Measurements from ENCODE around the gene PLA2G4E.

Gene PLA2G4E, protein sequence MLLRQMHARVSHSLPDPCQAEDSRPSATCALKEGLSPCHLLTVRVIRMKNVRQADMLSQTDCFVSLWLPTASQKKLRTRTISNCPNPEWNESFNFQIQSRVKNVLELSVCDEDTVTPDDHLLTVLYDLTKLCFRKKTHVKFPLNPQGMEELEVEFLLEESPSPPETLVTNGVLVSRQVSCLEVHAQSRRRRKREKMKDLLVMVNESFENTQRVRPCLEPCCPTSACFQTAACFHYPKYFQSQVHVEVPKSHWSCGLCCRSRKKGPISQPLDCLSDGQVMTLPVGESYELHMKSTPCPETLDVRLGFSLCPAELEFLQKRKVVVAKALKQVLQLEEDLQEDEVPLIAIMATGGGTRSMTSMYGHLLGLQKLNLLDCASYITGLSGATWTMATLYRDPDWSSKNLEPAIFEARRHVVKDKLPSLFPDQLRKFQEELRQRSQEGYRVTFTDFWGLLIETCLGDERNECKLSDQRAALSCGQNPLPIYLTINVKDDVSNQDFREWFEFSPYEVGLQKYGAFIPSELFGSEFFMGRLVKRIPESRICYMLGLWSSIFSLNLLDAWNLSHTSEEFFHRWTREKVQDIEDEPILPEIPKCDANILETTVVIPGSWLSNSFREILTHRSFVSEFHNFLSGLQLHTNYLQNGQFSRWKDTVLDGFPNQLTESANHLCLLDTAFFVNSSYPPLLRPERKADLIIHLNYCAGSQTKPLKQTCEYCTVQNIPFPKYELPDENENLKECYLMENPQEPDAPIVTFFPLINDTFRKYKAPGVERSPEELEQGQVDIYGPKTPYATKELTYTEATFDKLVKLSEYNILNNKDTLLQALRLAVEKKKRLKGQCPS

DNA sequence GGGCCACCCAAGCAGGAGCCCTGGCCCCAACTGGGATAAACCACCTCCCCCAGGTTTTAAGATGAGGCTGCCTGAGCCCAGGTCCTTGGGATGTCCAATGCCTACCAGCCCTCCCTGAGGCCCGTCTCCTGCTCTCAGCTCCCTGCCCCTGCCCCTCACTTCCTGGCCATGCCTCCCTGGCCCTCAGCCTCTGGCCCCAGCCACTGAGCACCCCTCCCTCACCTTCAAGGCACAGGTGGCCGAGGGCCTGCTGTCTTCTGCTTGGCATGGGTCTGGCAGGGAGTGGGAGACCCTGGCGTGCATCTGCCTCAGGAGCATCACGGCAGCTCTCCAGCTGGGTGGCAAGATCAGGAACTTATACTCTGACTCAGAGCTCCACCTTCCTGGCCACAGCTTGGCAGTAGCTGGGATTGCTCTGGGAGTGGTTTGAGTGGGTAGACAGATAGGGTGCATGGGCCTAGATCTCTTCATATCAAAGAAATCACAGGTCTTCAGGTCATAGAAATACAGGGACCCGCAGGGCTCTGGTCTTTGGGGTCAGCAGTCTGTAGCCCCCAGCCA lies at the start of gene PLA2G4E:
PLA2G4E (minus strand) TSS at position 330 of the 561 bp plus-strand sequence; CDS start at position 318, 12 bp downstream.
- no peak within 1 kb of the TSS for H3K4me3 ChIP-seq (ENCODE audit: low read depth, low read length)
- TF ChIP-seq, protein P1, sequence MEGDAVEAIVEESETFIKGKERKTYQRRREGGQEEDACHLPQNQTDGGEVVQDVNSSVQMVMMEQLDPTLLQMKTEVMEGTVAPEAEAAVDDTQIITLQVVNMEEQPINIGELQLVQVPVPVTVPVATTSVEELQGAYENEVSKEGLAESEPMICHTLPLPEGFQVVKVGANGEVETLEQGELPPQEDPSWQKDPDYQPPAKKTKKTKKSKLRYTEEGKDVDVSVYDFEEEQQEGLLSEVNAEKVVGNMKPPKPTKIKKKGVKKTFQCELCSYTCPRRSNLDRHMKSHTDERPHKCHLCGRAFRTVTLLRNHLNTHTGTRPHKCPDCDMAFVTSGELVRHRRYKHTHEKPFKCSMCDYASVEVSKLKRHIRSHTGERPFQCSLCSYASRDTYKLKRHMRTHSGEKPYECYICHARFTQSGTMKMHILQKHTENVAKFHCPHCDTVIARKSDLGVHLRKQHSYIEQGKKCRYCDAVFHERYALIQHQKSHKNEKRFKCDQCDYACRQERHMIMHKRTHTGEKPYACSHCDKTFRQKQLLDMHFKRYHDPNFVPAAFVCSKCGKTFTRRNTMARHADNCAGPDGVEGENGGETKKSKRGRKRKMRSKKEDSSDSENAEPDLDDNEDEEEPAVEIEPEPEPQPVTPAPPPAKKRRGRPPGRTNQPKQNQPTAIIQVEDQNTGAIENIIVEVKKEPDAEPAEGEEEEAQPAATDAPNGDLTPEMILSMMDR (IDR thresholded peaks at IDR 0.05; ENCODE audit: low read depth, low read length), result no peak
- DNase-seq (ENCODE audit: low read depth, low spot score), result no peak
- in situ Hi-C loops (cut with HindIII; ENCODE audit: low sequenced_read_pairs), result no loop called here

DNA sequence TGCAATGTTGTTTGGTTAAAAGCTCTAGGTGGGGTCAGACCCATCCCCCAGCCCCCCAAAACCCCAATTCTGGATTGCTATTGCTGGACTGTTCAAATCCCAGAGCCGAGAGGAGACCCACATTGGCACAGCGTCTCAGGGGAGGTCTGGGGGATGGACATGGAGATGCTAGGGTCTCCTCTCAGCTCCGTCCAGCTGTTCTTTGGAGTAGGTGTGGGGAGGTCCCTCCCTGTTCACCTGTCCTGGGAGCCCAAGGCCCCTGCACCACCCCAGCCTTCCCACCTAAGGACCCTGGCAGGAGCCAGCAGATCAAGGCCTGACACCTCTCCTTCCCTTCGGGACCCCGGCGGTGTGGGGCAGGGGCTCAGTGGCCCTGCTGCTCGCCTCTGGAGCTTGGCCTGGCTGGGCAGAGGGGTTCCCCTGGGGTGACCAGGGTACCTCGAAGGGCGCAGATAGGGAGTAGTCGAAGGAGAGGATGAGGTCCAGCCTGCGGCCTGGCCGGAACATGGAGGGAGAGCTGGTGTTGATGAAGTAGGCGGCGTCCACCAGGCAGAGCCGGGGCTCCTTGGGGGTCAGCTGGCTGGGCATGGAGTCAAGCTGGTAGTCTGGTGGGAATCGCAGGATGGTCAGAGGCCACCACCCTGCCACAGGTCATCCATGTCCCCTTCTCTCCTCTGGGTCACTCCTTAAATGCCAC lies 49.6 kb upstream of the PLA2G4E start:
- in situ Hi-C loops (cut with HindIII; ENCODE audit: low sequenced_read_pairs), result no loop called here
- TF ChIP-seq, protein P1 (IDR thresholded peaks at IDR 0.05; ENCODE audit: low read depth, low read length), result no peak
- no peak for DNase-seq (ENCODE audit: low read depth, low spot score)
- no peak overlapping the region for H3K4me3 ChIP-seq (ENCODE audit: low read depth, low read length)

DNA sequence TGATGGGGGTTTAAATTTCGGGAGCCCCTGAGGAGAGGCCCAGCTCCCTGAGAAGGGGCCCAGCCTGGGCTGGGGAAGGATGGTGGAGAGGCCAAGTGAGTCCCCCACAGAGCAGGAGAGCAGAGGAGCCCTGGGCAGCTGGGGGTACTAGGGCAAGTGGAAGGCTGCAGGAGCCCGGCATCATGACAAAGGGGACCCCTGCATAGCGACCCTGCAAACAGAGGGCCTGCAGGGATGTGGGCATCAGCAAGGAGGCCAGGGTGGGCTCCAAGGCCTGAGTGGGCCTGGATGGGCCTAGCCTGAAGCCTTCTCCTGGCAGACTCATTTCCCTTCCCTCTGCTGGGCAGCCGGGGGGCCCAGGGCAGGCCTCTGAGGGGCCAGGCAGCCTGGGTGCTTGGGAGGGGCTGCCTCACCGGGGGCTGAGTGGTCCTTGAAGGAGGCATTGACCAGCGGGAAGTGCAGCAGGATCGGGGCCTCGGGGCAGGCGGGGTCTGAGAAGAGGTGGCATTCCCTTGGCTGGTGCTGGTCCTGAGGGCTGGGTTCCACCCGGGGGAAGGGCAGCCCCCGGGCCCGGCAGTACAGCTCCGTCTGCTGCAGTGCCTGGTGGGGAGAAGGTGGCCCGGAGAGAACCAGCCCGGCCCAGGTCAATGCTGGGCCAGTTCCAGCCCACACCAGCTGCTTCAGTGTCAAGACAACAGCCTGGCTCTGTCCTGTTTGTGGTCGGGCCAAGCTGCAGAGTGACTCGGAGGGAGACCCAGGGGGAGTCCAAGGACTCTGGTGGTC lies 48.8 kb upstream of the PLA2G4E start:
- in situ Hi-C loops (cut with HindIII; ENCODE audit: low sequenced_read_pairs), result no loop called here
- TF ChIP-seq, protein P1 (IDR thresholded peaks at IDR 0.05; ENCODE audit: low read depth, low read length), result no peak

DNA sequence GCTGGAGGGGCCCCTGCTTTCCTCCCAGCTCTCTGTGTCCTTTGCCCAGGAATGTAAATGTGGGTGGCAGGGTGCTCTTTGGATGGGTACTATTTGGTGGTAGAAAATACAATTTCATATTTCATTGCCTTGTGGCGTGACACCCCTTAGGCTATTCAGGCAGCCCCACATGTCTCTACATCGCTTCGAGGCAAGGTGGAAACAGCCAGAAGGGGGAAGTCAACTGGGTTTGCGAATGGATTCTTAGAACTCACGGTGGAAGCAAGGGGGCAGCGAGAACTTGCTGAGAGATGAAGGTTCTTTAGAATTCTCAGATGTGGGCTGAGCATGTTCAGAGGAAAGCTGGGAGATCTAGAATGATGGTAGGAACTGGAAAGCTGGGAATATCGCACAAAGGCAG lies 48.2 kb upstream of the PLA2G4E start:
- TF ChIP-seq, protein P1 (IDR thresholded peaks at IDR 0.05; ENCODE audit: low read depth, low read length), result no peak
- no peak overlapping the region for H3K4me3 ChIP-seq (ENCODE audit: low read depth, low read length)
- no peak for DNase-seq (ENCODE audit: low read depth, low spot score)
- in situ Hi-C loops (cut with HindIII; ENCODE audit: low sequenced_read_pairs), result no loop called here

More for the DNA sequence above, 48.8 kb upstream of the PLA2G4E start:
- no peak for DNase-seq (ENCODE audit: low read depth, low spot score)
- no peak overlapping the region for H3K4me3 ChIP-seq (ENCODE audit: low read depth, low read length)

DNA sequence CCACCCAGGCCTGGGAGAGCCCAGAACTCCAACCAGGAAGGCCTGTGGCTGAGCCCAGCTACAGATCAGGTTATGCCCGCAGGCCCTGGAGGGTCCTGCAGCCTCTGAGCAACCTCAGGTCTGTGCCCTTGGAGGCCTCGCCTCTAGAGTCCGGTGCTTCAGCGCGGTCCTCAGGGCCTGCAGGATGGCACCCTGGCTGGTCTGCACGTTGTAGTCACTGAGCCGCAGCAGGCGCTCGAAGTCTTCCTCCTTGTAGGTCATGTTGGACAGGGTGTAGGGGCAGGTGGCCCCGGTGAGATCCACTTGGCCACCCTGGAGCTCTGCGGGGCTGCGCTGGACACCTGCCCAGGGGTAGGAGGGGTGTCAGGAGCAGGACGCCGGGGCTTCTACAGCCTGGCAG lies 47.8 kb upstream of the PLA2G4E start:
- in situ Hi-C loops (cut with HindIII; ENCODE audit: low sequenced_read_pairs), result no loop called here
- no peak for DNase-seq (ENCODE audit: low read depth, low spot score)
- TF ChIP-seq, protein P1 (IDR thresholded peaks at IDR 0.05; ENCODE audit: low read depth, low read length), result no peak

More for the DNA sequence above, 47.8 kb upstream of the PLA2G4E start:
- no peak overlapping the region for H3K4me3 ChIP-seq (ENCODE audit: low read depth, low read length)
